HG03442 (cell line): ENCODE data around the gene FAM199X.
A peak's percentile ranks its signal among the peaks of the same experiment; 100 is the strongest.
"Not testable (repeated sequence)": the region's sequence is repeated elsewhere in the genome, so short reads cannot be mapped to it uniquely, and the experiment has no call there.

ENCODE experiments used
- ATAC-seq: cut with Tn5 transposase; IDR thresholded peaks from one replicate; pipeline ENCODE4 v1.9.1; 2021; ENCODE audit warnings: mild to moderate bottlenecking, moderate library complexity; ENCODE audit not compliant: unreplicated experiment

FAM199X gene

DNA sequence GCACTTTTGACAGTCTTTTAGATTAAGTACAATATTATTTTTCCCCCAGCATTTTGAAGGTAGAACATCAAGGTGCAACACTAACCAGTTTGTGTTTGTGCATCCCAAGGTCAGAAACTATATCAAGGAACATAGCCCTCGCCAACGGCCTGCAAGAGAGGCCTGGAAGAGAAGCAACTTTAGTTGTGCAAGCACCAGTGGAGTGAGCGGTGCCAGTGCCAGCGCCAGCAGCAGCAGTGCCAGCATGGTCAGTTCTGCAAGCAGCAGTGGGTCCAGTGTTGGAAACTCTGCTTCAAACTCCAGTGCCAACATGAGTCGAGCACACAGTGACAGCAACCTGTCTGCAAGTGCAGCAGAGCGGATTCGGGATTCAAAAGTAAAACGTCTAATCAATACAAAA, 21.7 kb downstream of the FAM199X start:
- no peak for ATAC-seq

- ATAC-seq: no peak
Observed at GRCh38 chrX:104189837-104190236, 23.6 kb downstream of the FAM199X start.

DNA sequence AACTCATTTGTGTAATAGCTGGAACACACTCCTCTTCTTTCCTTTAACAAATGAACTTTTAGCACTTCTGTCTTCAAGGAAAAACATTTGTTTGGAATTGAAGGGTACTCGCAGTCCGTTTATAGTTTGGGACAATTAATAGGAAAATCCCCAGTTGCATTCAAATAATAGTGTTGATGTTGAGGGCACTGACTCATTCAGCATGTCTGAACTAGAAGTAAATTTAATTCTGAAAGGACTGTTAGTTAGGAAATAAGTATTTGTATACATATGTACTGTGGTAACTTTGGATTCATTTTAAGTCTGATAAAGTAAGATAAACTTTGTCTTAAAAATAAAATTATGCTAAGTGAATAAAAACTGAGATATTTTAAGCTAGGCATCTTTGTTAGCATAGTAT, 27.2 kb downstream of the FAM199X start:
- no peak for ATAC-seq

GRCh38 chrX:104195013-104195412, 28.8 kb downstream of the FAM199X start:
- no peak for ATAC-seq

DNA sequence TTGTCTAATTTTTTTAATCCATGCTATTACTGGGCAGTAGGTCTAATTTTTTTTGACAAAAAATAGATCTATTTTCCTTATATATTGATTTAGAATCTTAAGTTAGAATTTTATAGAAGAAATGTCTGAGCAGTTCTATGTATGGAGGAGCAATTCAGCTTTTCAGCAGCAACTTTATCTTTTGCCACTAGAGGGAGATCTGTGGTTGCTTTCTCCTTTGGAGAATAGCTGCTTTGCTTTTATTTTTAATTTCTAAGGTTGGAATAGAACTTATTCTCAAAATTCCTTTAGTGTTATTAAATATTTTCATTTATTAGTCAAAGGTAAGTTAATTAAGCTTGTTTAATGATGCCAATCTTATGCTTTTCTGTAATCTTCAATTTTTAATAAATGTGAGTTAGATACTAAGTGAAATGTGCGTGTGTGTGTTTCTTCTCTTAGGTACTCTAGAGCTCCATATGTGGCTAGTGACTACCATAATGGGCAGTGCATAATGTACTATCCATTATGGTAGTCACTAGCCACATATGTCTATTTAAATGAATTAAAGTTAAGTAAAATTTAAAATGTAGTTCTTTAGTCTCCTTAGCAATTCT, 29.3 kb downstream of the FAM199X start:
- ATAC-seq: peak; percentile 66

DNA sequence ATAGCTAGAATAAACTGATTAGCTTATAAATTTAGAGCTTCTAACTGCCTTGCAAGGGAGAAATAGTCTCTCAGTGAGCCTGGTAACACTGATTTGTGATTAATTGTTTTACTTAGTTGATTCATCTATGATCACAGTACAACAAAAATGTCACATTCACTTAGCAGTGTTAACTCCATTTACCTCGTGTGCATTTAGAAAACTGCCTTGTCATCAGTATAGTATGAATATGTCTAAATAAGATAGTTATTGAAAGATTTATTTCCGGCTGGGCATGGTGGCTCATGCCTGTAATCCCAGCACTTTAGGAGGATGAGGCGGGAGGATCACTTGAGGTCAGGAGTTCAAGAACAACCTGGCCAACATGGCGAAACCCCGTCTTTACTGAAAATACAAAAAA, 39.3 kb downstream of the FAM199X start:
- ATAC-seq: no peak

- no peak for ATAC-seq
Observed at GRCh38 chrX:104211187-104211586, 44.9 kb downstream of the FAM199X start.

GRCh38 chrX:104230060-104230459, 63.8 kb downstream of the FAM199X start:
- not testable (repeated sequence) for ATAC-seq
